ENCODE measurements around the gene ANGPT4.
A peak's percentile ranks its signal among the peaks of the same experiment; 100 is the strongest.

The ANGPT4 gene

GRCh38 chr20:844473-845225 lies 71.5 kb downstream of the ANGPT4 start:
- DNase-seq (ENCODE audit: low spot score): peak; percentile 98
- in situ Hi-C loops (cut with MboI; ENCODE audit: low pct_unique_long_range_greater_than_20kb, low sequenced_read_pairs, unreplicated experiment): no loop called here
- no peak for TF ChIP-seq CTCF (IDR thresholded peaks at IDR 0.05; ENCODE audit: extremely low read depth, insufficient read depth, missing control alignments)

GRCh38 chr20:843912-844311 lies 72.2 kb downstream of the ANGPT4 start:
- no peak for DNase-seq (ENCODE audit: low spot score)
- no peak for TF ChIP-seq CTCF (IDR thresholded peaks at IDR 0.05; ENCODE audit: extremely low read depth, insufficient read depth, missing control alignments)
- in situ Hi-C loops (cut with MboI; ENCODE audit: low pct_unique_long_range_greater_than_20kb, low sequenced_read_pairs, unreplicated experiment): no loop called here

GRCh38 chr20:842547-842940 lies 73.6 kb downstream of the ANGPT4 start:
- no peak for DNase-seq (ENCODE audit: low spot score)
- in situ Hi-C loops (cut with MboI; ENCODE audit: low pct_unique_long_range_greater_than_20kb, low sequenced_read_pairs, unreplicated experiment): no loop called here
- TF ChIP-seq CTCF (IDR thresholded peaks at IDR 0.05; ENCODE audit: extremely low read depth, insufficient read depth, missing control alignments): no peak

- DNase-seq (ENCODE audit: low spot score): peak; percentile 44
- TF ChIP-seq CTCF (IDR thresholded peaks at IDR 0.05; ENCODE audit: extremely low read depth, insufficient read depth, missing control alignments): no peak
- in situ Hi-C loops (cut with MboI; ENCODE audit: low pct_unique_long_range_greater_than_20kb, low sequenced_read_pairs, unreplicated experiment): no loop called here
Observed at GRCh38 chr20:841568-842546, 74.3 kb downstream of the ANGPT4 start.

DNA sequence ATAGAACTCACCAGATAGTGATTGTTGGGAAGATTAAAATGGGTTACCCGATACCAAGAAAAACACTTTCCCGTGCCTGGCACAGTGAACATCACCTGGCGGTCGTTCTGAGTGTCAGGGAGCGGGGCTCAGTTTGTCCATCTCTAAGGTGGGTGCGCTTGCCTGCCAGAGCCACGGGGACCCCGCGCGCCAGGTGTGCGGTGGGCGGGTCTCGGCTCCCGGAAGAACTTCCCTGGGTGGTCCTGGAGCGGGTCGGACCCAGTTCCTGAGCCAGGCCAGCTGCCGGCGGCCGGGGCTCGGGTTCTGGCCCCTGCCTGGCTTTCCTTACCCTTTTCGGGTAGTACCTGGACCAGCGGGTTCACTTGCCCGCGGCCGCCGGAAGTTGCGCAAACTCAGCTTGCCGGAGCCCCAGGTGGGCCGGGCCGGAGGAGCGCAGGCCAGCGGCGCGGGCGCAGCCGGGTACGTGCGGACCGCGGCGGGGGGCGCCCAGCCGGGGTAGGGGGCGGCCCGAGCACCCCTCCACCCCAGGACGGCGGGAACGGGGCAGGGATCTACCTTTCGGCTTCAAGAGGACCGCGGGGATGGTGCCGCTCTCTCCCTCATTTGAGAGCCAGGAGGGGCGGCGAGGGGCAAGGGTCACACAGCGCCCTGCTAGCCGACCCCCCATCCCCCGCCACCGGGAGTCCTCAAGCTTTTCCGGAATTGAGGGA lies 75.1 kb downstream of the ANGPT4 start:
- in situ Hi-C loops (cut with MboI; ENCODE audit: low pct_unique_long_range_greater_than_20kb, low sequenced_read_pairs, unreplicated experiment): no loop called here
- no peak for TF ChIP-seq CTCF (IDR thresholded peaks at IDR 0.05; ENCODE audit: extremely low read depth, insufficient read depth, missing control alignments)
- DNase-seq (ENCODE audit: low spot score): peak; percentile 50

DNA sequence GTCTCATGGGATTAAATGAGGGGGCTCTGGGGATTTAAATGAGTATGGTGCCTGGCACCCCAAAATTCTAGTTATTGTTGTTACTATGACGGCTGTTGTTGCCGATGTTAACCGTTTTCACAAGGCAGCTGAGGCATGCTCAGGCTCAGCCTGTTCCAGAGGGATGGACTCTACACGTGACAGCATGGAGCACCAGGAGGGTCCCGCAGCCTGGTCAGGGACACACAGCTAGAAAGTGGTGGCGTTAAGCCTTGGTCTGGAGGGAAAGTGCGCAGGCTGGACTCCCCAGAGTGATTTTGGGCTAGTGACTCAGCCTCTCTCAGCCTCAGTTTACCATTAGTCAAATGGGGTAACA lies 75.7 kb downstream of the ANGPT4 start:
- in situ Hi-C loops (cut with MboI; ENCODE audit: low pct_unique_long_range_greater_than_20kb, low sequenced_read_pairs, unreplicated experiment): no loop called here
- no peak for DNase-seq (ENCODE audit: low spot score)
- TF ChIP-seq CTCF (IDR thresholded peaks at IDR 0.05; ENCODE audit: extremely low read depth, insufficient read depth, missing control alignments): no peak
